GM10847 (cell line): ENCODE results near the gene TFB2M.

ENCODE experiments used
- POLR2A ChIP-seq: IDR thresholded peaks from 2 replicates; pipeline ENCODE4 v1.6.1; 2011; ENCODE audit not compliant: insufficient read length; ENCODE audit errors: extremely low read depth

Gene TFB2M

DNA sequence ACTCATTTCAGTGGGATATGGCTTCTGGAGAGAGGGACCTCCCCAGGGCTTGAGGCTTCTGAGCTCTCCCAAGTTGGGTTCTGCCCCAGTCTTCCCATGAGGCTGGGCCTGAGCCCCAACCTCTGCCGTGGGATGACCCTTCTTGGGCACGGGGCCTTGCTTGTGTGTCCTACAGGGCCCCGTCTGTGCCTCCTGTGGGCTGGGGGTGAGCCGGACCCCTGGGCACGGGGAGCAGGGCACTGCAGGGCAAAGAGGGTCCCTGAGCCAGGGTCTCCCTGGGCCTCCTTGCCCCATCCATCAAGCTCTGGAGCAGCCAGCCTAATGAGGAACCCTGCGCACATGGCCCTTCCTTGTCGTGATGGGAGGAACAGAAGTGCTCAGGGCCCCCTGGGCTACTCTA lies 53.8 kb downstream of the TFB2M start:
- TF ChIP-seq POLR2A: no peak

DNA sequence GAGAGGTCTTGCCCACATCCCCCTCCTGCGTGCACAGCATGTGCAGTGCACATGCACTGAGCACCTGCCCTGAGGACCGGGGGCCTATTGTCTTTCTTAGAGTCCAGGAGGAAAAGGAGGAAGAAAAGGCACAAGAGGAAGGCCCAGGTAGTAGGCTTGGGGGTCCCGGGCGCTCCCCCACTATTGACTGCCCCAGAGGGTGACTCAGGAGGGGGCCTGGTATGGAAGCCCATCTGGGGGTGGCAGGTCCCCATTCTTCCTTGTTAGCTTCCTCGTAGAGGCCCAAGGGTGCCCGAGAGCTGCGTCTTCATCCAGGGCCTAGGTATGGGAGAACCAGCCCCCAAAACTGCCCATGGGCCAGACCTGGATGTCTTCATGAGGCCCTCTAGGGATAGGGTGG lies 54.9 kb downstream of the TFB2M start:
- no peak for TF ChIP-seq POLR2A

DNA sequence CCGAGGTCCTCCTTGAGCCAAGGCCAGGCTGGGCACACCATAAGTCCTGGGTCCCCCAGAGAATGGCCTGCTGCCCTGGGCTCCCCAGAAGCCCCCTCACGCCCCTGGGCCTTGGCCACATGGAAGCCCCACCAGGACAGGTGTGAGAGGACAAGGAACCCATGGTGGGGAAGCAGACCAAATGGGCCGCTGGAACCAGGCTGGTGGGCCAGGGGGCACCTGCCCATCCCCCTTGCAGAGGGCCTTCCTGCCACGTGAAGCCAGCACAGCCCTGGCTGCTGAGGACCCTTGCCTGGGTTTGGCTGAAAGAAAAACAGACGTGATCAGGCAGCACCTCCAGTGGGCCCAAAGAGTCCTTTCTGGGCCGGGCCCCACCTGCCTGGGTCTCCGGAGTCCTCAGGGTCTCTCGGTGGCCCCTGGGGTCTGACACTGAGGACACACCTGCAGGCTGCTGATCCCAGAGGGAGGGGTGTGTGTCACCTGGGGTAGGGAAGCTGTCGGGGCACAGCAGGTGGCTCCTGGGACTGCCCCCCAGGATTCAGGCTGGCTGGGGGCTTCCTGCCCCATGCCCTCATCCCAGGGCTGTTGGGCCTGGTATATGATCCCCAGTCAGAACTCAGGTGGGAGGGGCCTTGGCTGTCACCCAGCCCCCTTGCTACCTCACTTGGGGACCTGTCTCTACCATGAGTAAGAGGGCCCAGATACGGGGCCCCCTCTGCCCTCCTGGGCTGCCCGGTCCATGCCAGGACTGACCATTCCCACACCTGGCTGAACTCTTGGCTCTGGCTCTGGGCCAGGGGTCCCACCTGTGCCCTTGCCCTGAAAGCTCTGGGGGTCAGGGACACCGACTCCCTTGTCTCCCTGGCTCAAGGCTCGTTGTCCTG lies 55.7 kb downstream of the TFB2M start:
- TF ChIP-seq POLR2A: no peak

DNA sequence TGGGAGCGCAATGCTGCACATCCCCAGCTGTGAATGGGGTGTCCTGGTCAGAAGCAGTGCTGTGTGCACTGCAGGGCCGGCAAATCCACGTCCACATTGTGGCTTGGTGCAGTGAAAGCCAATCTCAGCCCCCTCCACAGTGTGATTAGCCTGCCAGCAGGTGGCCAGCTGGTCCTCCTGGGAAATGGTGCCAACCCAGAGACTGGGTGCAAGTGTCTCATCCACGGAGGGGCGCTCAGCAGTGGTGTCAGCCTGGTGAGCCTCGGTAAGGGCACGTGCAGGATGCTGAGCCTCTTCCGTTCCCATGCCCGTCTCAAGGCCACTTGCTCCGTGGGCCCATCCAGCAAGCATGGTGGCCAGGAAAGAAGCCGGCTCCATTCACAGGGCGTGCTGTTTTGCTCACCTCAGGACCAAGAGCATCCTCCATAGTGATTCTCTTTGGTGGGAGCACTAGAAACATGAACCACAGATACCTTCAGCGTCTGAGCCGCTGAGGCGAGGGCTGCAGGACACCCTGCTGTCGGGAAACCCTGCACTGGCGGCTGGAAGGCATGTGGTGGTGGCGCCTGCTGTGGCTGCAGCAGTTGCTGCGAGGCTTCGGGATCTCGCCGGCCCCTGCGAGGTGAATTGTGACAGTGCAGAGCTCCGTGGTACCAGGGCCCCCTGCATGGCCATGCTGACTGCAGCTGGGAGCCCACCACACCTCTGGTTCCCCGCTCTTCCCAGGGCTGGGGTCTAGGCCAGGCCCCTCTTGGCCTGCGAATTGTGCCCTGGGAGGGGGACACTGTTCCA lies 57.0 kb downstream of the TFB2M start:
- TF ChIP-seq POLR2A: no peak

DNA sequence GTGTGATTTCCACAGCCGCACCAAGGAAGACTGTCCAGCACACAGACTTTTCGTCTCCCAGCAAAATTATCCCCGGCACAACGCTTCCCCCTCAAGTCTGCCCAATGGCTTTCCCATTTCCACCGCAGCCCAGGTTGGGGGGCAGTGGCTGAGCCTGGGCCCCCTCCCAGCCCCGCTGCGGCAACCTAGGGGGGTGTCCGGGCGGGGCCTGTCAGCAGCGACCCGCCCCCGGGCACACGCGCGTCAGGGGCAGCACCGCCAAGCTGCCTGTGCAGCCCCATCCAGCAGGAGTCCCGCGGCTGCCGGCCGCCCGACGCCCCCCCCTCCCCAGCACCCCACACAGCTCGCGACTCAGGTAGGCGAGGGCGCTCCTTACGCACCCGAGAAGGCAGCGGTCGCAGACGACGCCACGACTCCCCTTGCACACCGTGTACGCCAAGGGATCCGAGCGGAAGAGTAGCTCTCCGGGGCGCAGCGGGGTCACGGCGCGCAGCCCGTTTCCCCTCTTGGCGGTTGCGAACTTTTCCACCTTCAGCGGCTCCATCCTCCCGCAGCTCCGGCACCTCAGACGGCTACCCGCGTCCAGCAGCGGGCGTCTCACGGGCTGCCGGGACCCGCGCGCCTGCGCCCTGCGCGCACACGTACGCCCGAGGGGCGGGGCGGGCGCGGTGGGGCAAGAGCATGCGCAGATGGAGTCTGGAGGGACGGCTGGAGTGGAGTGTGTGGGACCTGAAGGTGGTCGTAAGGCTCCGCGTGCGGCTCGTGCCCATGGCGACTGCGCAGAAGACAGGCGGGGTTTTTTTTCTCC lies 59.2 kb downstream of the TFB2M start, which contains the start of gene SMYD3:
Gene SMYD3, minus strand, starts transcription at position 606 of the 808 bp plus-strand sequence.
- TF ChIP-seq POLR2A: peak; percentile 70

DNA sequence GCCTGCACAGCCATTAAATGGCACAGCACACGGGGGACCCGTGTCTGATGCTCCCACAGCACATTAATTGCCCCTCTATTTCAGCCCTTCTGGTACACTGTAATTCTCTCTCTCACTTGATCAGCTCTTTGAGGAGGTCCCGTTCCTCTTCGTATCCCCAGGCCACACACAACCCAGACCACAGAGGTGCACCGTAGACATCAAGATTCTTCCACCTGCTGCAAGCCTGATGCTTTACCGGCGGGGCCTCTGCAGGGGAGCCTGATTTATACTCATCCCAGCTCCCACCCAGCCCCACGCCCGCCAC lies 59.7 kb downstream of the TFB2M start:
- no peak for TF ChIP-seq POLR2A

DNA sequence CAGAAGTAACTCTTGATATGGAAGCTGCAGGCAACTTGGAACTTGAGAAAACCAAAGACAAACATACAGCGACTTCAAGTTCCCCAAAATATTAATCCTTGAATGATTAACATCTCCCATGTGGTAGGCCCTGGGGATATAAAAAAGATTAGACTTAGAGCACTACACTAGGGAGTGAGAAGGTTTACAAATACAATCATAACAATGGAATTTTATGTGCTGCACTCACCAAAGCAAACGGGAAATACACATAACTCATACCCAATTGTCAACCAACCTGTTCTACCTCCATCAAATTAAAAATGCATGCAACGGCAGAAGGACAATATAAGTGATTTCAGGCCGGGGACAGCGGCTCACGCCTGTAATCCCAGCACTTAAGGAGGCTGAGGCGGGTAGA lies 62.7 kb downstream of the TFB2M start:
- TF ChIP-seq POLR2A: no peak

DNA sequence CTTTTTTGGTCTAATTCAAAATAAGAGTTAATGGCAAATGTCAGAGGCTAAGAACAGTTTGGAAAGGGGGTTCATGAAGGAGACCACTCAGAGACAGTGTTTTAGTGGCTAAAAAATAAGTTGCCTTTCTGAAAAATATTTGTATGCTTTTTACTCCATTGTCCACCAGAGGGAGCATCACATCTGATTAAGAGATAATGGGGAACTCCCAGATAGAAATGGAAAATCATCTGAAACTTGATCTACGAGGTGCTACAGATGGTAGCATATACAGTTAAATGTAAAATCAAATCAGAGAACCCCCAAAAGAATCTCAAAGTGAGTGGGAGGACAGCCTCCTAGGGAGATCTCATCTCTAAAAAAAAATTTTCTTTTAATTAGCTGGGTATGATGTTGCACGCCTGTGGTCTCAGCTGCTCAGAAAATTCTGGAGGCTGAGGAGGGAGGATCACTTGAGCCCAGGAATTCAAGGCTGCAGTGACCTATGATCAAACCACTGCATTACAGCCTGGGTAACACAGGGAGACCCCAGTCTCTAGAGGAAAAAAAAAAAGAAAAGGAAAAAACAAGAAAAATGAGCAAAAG lies 68.6 kb downstream of the TFB2M start:
- TF ChIP-seq POLR2A: no peak

DNA sequence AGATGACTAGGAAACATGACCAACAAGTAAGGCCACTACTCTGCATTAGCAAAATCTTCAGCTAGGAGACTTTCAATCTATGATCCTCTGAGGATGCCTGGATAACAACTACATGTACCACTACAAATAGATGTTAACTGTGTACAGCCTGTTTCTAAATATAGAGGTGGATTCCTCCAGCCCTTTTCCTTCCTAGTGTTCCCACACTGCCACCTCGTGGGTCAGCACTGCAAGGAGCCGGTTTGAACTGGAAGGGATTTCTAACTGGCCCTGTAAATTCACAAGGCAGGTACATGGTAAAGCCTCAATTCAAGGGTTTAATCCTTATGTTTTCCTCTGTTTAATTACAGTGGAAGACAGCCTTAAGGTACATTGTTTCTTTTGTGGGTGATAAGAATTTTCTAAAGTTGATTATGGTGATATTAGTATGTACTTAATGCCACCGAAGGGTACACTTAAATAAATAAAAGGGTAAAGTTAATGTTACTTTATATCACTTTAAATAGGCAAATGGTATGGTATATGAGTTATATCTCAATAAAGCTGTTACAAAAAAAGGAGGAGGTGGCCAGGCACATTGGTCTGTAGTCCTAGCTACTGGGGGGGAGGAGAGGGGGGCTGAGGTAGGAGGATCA lies 73.3 kb downstream of the TFB2M start:
- no peak for TF ChIP-seq POLR2A

DNA sequence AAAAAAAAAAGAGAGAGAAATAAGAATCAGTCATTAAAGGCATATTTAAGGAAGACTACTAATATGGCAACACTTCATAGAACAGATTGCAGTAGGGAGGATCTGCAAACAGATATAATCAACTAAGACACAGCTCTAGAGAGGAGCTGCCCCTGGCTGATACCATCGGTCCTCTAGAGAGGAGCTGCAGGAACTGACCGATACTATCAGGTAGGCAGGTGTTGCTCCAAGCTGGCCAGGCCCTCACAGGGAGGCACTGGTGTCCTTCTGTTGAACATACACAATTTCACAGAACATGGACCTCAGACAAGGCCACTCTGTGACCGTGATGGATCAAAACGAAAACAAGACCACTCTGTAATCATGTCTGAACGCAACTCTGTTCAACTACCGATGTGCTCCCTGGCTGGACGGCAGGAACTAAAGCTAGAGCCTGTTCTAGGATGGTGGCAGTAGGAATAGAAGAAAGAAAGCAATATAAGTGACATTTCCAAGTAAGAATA lies 74.5 kb downstream of the TFB2M start:
- TF ChIP-seq POLR2A: no peak
